ENCODE measurements around the gene CEP131.

Gene CEP131

DNA sequence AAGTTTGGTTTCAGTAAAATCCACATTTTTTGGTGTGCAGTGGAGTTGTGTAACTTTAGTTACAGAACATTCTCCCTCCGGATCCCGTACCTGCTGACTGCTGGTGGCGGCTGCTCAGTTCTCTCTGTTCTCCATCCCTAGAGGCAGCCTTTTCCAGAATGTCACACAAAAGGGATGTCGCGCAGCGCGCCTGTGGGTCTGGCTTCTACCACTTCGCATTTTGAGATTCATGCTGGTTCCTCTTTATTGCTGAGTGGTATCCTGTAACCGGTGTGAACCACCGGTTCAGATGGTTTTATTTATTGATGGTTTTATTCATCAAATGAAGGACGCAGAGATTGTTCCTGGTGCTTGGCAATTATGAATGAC is 981 bp upstream of the CEP131 start:
- DNase-seq (ENCODE audit: low read depth in 3 of 3), result no peak

DNA sequence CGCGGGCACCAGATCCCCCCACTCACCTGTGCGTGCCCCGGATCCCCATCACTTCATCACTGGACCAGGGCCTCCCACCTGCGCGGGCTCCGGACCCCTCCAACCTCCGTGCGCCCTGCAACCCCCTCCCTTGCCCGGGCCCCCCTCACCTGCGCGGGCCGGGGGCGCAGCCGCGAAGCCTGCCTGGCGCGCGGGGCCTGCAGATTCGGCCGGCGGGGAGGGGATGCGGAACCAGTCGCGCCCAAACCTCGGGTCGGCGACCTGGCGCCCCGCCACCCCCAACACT is 202 bp downstream of the CEP131 start:
- no peak for DNase-seq (ENCODE audit: low read depth in 3 of 3)

DNA sequence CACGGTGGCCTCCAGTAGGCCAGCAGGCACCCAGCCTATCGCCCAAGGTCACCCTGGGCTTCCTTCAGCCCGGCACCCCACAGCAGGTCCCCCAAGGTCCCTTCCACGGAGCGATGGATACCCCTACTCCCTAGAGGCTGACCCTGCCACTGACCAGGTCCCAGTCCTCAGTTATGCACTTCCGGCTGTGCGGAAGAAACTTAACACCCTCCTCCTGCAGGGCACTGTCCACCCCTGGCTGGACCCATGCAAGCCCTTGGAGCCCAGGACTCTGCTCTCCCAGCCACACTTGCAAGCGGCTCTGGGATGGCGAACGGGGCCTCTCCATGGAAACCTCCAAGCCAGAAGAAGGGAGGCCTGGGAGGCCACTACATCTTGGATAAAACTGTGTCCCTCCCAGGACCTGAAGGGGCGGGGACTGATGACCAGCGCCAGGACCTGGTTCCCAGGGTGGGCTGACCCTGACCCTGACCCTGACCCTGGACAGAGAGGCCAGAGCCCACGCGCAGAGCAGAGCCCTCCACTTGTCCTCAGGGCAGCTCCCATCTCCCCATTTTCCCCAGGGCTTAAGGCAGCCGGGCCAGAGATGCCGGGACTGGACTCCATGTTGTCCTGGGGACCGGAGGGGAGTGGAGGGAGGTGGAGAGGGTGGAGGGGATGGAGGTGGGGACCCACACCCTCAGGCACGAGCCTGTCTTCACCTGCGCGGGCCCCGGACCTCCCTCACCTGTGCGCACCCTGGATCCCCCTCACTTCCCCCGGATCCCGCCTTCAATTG is 734 bp downstream of the CEP131 start:
- no peak for DNase-seq (ENCODE audit: low read depth in 3 of 3)

DNA sequence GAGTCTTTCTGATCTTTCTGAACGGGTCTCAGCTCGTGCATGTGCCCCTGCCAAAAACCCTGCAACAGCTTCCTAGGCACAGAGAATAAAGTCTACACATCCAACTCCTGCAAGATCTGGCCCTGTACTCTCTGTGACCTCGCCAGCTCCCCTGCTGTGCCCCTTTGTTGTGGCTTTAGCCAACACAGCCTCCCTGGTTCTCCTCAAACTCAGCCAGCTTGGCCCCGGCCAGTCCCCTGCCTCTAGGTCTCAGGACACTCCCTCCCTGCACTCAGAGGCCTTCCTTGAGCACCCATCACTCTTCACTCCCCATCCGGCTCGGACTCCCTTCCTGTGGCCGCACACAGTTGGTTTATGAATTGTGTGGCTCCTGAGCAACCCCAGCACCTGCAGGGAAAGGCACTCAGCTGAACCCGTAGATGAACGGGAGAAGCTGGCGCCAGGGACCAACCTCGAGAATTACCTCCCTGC is 1.4 kb downstream of the CEP131 start:
- DNase-seq (ENCODE audit: low read depth in 3 of 3), result no peak

DNA sequence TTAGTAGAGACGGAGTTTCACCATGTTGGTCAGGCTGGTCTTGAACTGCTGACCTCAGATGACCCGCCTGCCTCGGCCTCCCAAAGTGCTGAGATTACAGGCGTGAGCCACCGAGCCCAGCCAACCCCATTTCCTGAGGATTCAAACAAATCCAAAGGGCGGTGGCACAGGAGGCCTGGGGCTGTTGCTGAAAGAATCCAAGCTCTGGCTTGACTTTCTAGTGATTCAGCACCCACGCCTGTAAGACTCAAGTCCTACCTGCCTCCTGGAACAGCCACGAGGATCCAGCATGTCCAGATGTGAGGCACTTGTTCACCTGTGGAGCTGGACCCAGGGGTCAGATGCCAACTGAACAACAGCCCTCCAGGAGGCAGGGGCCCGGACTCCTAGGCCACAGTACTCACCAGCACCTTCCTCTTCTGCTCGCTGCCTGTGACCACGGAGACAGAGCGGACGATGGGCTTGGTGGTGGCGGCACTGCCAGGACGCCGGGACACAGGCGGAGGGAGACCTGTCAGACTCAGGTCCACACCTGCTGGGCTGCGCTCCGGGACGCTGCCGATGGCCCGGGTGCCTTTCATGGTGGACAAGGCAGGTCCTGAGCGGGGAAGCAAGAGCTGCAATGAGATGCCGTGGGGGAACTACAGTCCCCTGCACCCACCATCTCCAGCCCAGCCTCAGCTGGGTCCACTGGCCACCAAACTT is 3.1 kb downstream of the CEP131 start:
- DNase-seq (ENCODE audit: low read depth in 3 of 3), result no peak

DNA sequence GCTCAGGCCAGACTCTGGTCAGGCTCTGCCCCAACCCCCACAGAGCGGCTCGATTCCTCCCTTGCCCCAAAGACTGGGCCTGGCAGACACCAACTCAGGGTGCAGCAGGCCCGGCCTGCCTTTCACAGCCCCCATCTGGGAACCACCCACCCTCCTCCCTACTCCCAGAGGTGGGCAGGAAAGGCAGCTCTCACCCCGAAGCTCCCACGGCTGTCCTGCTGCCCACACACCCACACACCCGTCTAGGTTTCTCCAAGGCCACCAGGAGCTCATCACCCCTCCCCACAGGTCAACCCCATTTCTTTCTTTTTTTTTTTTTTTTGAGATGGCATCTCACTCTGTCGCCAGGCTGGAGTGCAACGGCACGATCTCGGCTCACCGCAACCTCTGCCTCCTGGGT is 3.8 kb downstream of the CEP131 start:
- no peak for DNase-seq (ENCODE audit: low read depth in 3 of 3)

DNA sequence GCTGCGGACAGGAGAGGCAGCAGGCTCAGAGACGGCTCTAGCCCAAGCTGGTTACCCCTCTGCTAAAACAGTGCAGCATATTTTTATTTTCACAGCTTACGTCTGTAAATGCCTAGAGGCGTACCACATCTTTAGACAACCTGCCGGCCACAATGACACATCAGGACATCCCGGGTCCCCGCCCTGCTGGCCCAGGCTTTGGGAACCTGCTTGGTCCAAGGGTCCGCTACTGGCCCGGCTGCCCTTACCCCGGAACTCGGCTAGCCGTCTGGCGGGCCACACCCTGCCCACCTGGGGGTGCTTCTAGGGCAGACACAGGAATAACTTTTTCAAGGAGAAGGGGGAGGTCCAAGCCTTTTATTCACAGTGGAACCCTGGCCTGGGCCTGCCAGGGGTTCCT is 4.3 kb downstream of the CEP131 start:
- DNase-seq (ENCODE audit: low read depth in 3 of 3), result no peak

DNA sequence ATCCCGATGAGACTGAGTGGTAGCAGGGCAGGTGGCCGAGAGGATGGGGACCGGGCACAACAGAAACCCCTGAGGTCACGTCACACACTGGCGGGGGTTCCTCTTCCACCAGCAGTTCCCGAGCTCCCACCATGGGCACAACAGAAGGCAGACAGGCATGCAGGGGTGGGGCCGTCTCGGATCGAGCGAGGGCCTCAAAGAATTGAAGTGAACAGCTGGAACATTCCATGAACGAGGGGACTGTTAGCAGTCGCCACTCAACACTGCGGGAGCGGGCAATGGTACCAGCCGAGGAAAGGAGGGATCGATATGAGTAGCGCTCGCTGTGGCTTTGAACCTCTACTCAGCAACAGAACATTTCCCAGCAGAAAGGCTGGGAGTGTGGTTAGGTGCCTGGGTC is 5.3 kb downstream of the CEP131 start:
- no peak for DNase-seq (ENCODE audit: low read depth in 3 of 3)

DNA sequence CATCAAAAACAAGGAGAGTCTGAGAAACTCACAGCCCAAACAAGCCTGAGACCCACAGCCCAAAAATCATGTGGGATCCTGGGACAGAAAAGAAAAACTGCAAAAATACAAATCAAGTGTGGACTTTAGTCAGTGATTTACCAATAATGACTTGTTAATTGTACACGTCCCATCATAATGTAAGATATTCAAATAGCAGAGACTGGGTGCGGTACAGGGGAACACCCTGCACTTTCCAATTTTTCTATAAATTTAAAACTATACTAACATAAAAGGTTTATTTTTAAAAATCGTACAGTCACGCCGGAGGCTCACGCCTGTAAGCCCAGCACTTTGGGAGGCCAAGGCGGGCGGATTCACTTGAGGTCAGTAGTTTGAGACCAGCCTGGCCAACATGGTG is 8.8 kb downstream of the CEP131 start:
- DNase-seq (ENCODE audit: low read depth in 3 of 3), result no peak

DNA sequence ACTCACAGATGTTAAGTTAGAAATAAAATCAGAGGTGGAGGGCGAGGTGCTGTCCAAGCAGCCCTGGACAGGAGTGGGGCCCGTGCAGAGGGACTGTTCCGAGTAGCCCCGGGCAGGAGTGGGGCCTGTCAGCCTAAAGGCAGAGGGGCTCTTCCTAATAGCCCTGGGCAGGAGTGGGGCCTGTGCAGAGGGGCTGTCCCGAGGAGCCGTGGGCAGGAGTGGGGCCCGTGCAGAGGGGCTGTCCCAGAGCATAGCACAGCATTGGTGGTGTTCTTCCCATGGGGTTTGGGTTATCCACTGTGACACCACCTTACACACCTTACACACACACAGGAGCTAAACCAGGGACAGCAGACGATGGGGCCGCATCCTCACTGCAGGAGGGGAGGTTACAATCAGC is 10.4 kb downstream of the CEP131 start:
- no peak for DNase-seq (ENCODE audit: low read depth in 3 of 3)

DNA sequence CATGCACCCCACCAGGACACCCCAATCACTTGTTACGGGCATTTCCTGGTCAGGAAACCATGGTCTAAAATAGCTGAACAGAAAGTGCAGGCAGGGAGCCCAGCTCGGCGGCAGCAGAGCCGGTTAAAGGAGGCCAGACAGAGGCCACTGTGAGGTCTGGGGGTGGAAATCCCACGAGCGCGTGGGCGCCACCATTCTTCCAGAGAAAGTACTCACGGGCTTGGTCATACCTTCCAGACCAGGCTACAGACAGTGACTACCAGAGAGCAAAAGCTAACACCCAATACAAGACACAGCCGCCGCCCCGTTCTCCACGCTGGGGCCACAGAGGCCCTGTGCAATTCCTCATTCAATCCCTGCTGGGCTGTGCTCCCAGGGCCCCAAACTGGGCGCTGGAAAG is 11.9 kb downstream of the CEP131 start:
- DNase-seq (ENCODE audit: low read depth in 3 of 3), result no peak

DNA sequence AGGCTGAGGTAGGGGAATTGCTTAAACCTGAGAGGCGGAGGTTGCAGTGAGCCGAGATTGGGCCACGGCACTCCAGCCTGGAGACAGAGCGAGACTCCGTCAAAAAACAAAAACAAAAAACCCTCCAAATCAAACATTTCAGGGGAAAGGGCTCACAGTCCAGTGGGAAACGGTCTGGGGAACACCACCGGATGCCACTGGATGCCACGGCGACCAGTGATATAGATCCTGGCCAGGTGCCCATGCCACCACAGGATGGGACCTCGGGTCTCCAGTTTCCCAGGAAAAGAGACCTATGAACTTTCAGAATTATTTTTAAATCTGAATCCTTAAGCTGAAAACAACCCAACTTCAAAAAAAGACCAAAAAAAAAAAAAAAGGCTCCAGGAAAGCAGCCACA is 12.3 kb downstream of the CEP131 start:
- no peak for DNase-seq (ENCODE audit: low read depth in 3 of 3)

DNA sequence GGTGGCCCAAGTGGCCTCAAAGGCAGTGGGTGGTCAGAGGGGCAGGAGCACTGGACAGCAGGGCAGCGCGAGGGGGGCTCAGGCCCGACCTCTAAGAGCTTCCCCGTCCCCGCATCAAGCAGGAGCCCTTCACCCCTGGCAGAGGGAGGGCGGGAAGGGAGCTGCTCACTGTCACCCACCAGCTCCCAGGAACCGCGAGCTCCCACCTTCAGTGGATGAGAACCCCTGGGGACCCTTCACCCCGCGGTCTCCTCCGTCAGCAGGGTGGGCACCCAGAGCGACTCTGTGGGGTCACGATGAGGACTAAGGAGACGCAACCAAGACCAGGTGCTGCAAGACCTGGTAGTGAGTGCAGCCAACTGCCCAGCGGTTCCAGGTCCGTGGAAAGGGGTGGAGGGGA is 13.6 kb downstream of the CEP131 start:
- DNase-seq (ENCODE audit: low read depth in 3 of 3), result no peak

DNA sequence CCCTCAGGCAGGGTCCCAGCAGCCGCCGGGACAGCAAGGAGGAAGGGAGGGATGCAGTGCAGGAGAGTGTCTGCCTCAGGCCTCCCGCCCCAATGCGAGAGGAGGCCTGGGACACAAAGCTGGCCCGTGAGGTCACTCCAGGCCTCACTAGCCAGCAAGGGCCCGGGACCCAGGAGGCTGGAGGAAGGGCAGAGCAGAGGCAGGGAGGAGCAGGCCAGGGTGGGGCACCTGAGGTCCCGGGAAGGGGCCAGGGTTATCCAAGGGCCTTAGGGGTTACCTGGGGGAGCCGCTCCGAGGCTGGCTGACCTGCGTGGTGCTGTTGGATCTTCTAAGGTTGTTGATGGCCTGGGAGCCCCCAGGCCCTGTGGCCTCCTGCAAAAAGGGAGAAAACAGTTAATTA is 14.1 kb downstream of the CEP131 start:
- DNase-seq (ENCODE audit: low read depth in 3 of 3), result no peak

DNA sequence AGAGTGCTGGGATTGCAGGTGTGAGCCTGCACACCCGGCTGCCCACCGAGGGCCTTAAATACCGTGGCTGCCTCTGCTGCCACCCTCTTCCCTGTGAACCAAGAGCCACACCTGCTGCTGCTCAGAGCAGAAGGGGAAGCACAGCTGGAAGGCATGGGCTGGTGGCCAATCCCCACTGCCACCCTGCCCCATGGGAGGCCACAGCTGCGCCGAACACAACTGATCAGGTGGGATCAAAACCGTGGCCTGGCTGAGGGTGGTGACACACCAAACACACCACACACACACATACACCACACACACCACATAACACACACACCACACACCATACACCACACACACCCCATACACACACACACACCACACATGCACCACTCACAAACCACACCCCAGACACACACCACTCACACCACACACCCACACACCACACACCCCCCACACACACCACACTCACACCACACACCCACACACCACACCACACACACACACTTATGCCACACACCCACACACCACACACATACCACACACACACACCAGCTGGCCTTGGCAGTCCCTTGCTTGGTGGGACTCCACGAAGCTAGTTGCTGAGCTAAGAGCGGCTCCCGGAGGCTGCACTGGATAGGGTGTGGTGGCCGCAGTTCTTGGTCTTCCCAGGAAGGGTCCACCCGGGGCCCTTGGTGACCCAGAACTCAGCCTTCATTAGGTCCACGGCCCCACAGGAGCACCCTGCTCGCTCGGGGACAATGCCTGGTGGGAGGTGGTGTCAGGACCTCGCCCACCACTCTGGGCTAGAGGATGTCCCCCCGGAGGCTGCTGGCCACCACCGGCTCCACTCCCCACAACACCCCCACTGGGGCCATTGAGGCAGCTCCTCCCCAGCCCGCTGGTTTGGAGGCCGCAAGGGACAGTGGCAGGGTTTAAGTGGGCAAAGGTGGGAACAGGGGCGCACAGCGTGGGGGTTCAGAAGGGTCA is 14.9 kb downstream of the CEP131 start:
- DNase-seq (ENCODE audit: low read depth in 3 of 3), result no peak

DNA sequence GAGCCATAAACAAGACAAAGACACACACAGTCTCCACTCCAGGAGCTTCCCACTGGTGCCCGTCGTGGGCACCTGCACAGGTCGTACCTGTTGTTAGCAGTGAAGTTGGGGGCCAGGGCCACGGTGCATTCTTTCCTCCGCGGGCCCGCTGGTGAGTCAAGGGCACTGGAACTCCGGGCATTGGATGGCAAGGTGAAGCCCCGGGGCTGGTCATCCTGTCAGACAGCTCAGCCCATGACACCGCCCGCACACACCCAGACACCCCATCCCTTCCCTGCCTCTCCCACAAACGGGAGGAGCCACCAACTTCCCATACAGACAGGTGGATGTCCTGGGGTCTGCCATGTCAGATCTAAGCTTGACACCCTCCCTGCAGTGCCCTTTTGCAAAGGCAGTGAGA is 16.1 kb downstream of the CEP131 start:
- DNase-seq (ENCODE audit: low read depth in 3 of 3), result no peak

DNA sequence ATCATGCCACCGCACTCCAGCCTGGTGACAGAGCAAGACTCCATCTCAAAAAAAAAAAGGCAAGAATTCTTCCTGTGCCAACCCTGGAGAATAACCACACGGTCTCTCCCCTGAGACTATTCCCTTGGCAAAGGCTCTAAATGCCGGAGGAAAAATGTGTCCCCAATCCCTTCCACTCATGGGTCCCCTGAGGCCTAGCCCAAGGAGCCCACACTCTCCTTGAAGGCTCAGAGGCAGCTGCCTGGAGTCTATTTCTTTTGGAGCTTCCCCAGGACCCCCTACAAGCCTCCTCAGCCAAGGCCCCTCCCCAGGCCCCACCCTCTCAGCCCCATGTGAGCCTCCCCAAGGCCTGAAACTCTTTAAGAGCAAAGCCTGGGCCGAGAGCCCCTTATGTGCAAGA is 16.6 kb downstream of the CEP131 start:
- no peak for DNase-seq (ENCODE audit: low read depth in 3 of 3)

DNA sequence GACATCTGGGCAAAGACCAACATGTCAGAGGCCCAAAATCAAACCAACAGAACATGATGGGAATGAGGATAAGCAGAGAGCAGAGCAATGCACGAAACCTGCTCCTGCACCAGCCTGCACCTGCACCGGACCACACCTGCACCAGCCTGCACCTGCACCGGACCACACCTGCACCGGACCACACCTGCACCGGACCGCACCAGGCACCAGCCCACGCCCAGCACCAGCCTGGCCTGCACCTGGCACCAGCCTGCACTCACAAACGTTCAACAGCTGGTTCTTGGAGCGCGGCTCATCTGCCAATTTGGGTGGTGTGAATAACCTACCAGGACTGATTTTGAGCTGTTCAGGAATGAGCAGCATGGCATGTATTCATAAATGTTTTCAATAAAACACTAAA is 18.2 kb downstream of the CEP131 start:
- DNase-seq (ENCODE audit: low read depth in 3 of 3), result no peak

DNA sequence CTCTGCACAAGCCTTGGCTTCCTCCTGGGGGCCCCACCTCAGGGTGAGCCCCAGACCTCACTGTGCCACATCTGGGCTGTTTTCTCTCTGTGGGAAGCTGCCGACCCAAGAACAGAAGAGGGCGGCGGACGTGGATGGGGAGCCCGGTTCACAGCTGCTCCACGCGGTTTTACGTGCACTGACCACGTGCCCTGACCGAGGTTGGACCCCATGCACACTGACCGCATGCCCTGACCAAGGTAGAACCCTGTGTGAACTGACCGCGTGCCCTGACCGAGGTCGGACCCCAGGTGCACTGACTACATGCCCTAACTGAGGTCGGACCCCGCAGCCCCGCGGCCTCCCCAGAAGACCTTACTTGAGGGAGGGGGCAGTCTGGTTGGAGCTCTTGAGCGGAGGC is 19.6 kb downstream of the CEP131 start:
- DNase-seq (ENCODE audit: low read depth in 3 of 3), result no peak

DNA sequence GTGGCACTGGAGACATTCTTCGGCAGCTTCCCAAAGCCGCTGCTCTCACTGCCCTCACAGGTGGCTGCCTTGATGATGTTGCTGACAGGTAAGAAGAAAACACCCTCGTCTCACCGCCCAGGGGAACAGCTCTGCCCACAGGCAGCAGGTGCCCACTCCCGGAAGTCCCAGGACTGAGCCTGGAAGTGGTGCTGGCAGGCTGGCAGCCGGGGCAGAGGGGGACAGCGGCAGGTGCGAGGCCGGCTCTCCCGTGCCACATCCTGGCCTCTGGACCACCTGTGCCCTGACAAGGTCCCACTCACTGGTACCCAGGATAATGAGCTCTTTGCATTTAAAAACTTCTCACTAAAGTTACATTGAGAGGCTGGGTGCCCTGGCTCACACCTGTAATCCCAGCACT is 20.4 kb downstream of the CEP131 start:
- DNase-seq (ENCODE audit: low read depth in 3 of 3), result no peak

DNA sequence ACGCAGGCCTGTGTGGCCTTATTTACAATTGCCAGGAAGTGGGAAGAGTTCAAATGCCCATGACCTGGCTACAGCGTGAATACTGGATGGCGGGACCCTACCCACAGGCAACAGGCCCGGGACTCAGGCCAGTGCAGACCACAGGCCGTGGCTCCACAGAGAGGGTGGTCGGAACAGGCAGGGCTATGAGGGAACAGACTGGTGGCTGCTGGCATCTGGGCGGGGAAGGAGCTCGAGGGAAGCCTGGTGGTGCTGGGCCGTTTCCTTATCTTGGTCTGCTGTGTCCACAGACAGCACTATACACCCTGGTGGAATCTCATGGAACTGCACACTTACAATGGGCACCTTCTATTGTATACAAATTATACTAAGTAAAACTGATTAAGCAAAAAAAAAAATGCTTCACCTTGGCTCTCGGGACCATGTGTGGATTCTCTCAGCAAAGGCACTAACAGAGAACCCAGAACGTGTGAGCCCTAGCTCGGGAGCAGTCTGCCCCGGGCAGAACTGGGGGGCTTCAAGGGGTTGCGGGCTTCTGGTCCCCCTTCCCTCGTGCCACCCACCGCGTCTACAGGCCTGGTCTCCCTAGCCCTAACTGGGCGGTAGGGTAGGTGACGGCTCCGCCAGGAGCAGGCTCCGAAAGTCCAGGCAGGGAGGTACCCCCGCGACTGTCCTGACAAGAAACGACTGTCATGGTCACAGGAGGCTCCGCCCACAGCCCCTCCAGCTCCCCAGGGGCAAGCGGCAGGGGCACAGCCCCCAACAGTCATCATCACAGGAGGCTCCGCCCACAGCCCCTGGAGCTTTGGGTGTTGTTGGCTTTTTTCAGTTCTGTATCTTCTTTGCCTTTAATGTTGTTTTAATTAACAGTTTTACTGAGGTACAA is 21.8 kb downstream of the CEP131 start:
- peak in 1 of 3 donors; percentile 18 for DNase-seq (ENCODE audit: low read depth in 3 of 3)

DNA sequence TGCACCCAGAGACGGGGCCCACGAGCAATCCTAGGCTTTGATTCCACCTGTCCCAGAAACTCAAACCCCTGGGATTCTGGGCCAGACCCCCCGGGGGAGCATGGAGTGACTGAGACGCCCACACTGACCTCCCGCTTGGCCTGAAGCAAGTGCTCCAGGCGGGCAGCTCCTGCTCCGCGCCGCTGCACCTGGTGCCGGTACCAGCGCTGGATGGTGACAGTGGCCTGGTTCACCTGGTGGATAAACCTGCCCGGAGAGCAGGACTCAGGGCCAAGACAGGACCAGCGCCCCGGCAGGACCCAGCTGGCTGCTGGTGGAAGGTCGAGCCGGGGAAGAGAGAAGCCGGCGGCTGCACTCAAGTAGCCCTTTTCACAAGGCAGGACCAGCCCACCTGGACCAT is 22.6 kb downstream of the CEP131 start:
- DNase-seq (ENCODE audit: low read depth in 3 of 3), result no peak
